AG04450 (cell line): ENCODE measurements around the gene EFNA5. TPM values are rescaled to one million over a fixed set of nuclear protein-coding genes. Genes with fewer than 3 reads are reported as not detected.

ENCODE experiments used
- CTCF ChIA-PET: fragments of 300-600, 350-600 bp; formaldehyde crosslinking; extraction: SDS; loops from one replicate; lab custom pipeline; 2022; ENCODE audit warnings: antibody characterized with exemption, inconsistent platforms; lab: Charles Lee
- POLR2A ChIA-PET: fragments of 350-600 bp; formaldehyde crosslinking; extraction: SDS; loops from one replicate; lab custom pipeline; 2021; ENCODE audit warnings: antibody characterized with exemption, inconsistent platforms; lab: Yijun Ruan, JAX
- DNase-seq: peaks from one replicate; pipeline ENCODE4 v3.0.0-alpha.2; 2011; ENCODE audit warnings: low read depth, low spot score
- H3K27ac ChIP-seq: one replicate; pipeline ENCODE4 v1.5.1; 2012; ENCODE audit warnings: low read depth, low read length, control low read depth
- H3K27me3 ChIP-seq: one replicate; pipeline ENCODE4 v1.6.0; 2012; ENCODE audit warnings: low read length; ENCODE audit not compliant: control insufficient read depth, insufficient read depth
- H3K4me3 ChIP-seq: 2 replicates; pipeline ENCODE4 v1.5.1; 2011; ENCODE audit warnings: mild to moderate bottlenecking, low read depth, low read length, control low read depth
- H3K9me3 ChIP-seq: 2 replicates; pipeline ENCODE4 v1.5.1; 2012; ENCODE audit warnings: low read length; ENCODE audit not compliant: control insufficient read depth, insufficient read depth
- CTCF ChIP-seq: IDR thresholded peaks from 2 replicates; pipeline ENCODE4 v1.5.1; 2011; ENCODE audit warnings: low read depth, low read length, control low read depth, inconsistent platforms
- polyA plus RNA-seq: library from polyadenylated mRNA; depleted of rRNA; stranded (reverse); fragments of >200 nt; gene quantifications from 2 replicates; pipeline ENCODE4 v1.2.3, GENCODE V29; 2011

EFNA5 gene
- polyA plus RNA-seq, 1 experiment: 3.0 TPM

GRCh38 chr5:107597247-107597646, 73.5 kb downstream of the EFNA5 start:
- Histone ChIP-seq H3K27me3 (no peaks in the 10 kb centered on the region), H3K27ac (no peak overlapping the region), H3K9me3 (no peaks in the 10 kb centered on the region), H3K4me3 (no peak overlapping the region)
- no peak for DNase-seq
- ChIA-PET POLR2A (no interaction called here), CTCF (interaction anchor here (0.7 kb wide), 1 partner anchor 25 kb away, joined by 3 read pairs; no protein-coding TSS in a partner anchor)
- TF ChIP-seq CTCF: no peak

GRCh38 chr5:107594253-107595045, 76.3 kb downstream of the EFNA5 start:
- ChIA-PET POLR2A (no interaction called here), CTCF (interaction anchor here (1.2 kb wide), 1 partner anchor 22 kb away, joined by 4 read pairs; no protein-coding TSS in a partner anchor)

GRCh38 chr5:107593009-107593408, 77.7 kb downstream of the EFNA5 start:
- no peak for DNase-seq
- Histone ChIP-seq H3K27me3 (no peaks in the 10 kb centered on the region), H3K9me3 (no peaks in the 10 kb centered on the region), H3K4me3 (no peak overlapping the region), H3K27ac (no peak overlapping the region)
- ChIA-PET POLR2A (no interaction called here), CTCF (no interaction called here)
- no peak for TF ChIP-seq CTCF

More at GRCh38 chr5:107594253-107595045, 76.3 kb downstream of the EFNA5 start:
- Histone ChIP-seq H3K27me3 (no peaks in the 10 kb centered on the region), H3K9me3 (no peaks in the 10 kb centered on the region), H3K4me3 (no peak overlapping the region), H3K27ac (no peak overlapping the region)
- no peak for TF ChIP-seq CTCF
- no peak for DNase-seq

GRCh38 chr5:107592515-107592914, 78.2 kb downstream of the EFNA5 start:
- POLR2A ChIA-PET: no interaction called here
- H3K27me3 ChIP-seq: no peaks in the 10 kb centered on the region
- H3K4me3 ChIP-seq: no peak overlapping the region
- no peak overlapping the region for H3K27ac ChIP-seq
- H3K9me3 ChIP-seq: no peaks in the 10 kb centered on the region
- no peak for DNase-seq
- CTCF ChIA-PET: no interaction called here
- TF ChIP-seq CTCF: no peak

- no peak overlapping the region for H3K4me3 ChIP-seq
- H3K27me3 ChIP-seq: no peaks in the 10 kb centered on the region
- H3K9me3 ChIP-seq: no peaks in the 10 kb centered on the region
- ChIA-PET CTCF (interaction anchor here (1.1 kb wide), 1 partner anchor 18 kb away, joined by 4 read pairs; no protein-coding TSS in a partner anchor), POLR2A (interaction anchor here (0.6 kb wide), 1 partner anchor 462 kb away, joined by 4 read pairs; no protein-coding TSS in a partner anchor)
- no peak for TF ChIP-seq CTCF
- DNase-seq: no peak
- no peak overlapping the region for H3K27ac ChIP-seq
Observed at GRCh38 chr5:107590686-107591085, 80.1 kb downstream of the EFNA5 start.
